HG02642 (cell line): ENCODE data around the gene SVIL.
"Not testable (repeated sequence)": the region's sequence is repeated elsewhere in the genome, so short reads cannot be mapped to it uniquely, and the experiment has no call there.

Experiments
- ATAC-seq: cut with Tn5 transposase; IDR thresholded peaks from one replicate; pipeline ENCODE4 v1.9.1; 2021; ENCODE audit warnings: mild to moderate bottlenecking; ENCODE audit not compliant: unreplicated experiment, poor library complexity

Gene SVIL

GRCh38 chr10:29524294-29524693 is 110.5 kb downstream of the SVIL start:
- ATAC-seq, result no peak

DNA sequence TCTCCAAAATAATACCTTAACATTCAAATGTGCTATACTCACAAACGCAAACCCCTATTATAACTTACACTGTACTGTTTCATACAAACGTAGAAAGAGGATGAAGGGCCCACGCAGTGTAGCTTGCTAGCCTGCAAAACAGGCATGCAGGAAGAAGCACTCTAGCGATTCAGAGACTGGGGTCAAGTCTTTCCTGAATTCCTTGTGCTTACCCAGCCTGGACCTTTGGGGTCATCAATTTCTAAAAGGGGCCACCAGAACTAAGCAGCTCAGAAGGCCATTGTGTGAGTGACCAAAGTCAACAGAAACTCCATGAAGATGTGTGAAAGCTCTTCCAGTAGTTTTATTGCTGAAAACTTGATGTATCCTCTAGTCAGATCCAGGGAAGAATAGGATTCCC is 111.9 kb downstream of the SVIL start:
- no peak for ATAC-seq

- no peak for ATAC-seq
Measured at GRCh38 chr10:29522061-29522855, 112.5 kb downstream of the SVIL start.

- no peak for ATAC-seq
Measured at GRCh38 chr10:29519659-29520058, 115.1 kb downstream of the SVIL start.

DNA sequence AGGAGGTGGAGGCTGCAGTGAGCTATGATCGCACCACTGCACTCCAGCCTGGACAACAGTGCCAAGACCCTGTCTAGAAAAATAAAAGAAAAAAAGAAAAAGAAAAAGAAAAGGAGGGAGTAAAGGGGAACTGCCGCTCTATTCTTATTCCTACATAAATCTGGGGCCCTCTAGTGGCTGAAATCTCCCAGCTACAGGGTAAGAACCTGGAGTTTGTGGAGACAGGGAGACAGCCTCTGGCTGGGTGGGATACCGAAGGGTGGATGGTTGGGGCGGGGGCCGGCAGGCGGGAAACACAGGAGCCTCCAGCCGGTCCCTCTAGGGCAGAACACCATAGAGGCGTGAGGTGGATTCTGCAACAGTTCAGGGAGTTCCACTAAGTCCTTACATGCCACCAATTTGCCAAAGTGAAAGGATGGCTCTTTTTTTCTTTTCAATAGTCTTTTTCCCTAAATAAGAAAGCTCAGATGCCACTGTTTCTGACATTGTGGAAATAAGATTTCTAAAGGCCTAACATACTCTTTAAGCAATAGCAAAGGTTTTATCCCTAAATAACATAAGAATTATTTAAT is 117.3 kb downstream of the SVIL start:
- no peak for ATAC-seq

DNA sequence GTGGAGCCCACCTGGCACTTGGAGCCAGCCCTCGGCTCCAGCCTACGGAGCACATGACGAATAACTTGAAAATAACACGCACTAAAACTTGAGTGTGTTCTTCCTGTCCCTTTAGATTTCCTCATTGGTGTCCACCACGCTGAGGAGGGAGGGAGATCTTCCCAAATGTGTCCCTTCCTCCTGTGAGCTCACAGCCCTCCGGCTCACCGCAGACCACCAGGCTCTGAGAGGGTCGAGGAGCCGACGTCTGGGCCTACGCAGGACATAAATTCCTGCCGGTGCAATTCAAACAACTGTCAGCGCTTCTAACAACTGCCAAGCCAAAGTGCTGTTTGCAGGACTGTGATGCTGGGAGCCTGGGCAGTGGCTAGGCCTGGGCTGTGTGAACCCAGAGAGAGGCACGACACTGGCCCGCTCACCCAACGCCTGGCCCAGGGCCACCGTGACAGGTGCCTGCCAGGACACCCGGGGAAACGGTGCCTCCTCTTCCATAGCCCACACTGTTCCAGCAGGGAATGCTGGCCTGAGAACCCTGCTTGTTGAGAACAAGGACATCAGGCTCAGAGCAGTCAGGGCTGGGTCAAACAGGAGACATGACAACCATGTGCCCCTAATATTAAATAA is 118.3 kb downstream of the SVIL start:
- ATAC-seq, result not testable (repeated sequence)

- ATAC-seq, result not testable (repeated sequence)
Measured at GRCh38 chr10:29515879-29516278, 118.9 kb downstream of the SVIL start.

- not testable (repeated sequence) for ATAC-seq
Measured at GRCh38 chr10:29515104-29515503, 119.7 kb downstream of the SVIL start.

GRCh38 chr10:29514306-29514705 is 120.5 kb downstream of the SVIL start:
- no peak for ATAC-seq

DNA sequence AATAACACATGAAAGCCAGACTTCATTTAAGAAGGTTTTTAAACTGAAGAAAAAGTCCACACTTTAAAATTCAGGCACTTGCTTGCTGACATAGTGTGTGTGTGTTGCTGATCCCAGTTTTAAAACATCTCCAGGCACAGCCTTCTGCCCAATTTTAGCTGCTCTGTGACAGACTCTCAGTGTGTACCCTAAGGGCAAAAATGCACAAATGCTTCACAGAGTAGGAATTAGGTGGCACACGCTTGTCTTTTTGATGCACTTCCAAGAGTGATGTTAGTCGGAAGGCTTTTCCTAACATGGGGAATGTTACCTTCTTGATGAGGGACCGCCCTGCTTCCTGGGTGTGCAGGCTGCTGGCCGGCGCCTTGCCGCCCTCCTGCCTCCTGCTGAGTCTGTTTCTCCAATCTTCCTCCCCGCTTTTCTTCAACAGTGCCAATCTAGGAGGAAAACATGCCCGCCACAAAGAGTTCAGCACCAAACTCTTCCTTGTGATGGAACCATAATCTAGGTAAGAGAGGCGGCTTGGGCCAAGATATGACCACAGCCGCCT is 122.3 kb downstream of the SVIL start:
- no peak for ATAC-seq

DNA sequence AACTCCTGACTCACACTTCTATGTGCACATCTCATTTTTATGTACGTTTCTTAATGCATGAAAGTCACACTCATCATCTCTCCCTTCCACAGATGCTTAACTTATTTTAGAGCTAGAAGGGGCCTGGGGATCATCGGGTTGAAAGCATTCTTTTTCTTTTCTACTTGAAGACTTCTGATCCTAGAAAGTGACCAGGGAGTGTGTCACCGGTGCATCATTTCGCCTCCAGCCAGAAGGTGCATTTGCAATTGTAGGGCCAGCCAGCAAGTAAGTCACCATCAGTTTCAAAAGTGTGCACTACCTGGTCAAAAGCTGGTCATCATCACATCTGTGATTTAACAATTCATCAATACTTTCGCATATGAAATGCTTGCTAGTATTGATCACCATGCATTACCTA is 123.0 kb downstream of the SVIL start:
- not testable (repeated sequence) for ATAC-seq

DNA sequence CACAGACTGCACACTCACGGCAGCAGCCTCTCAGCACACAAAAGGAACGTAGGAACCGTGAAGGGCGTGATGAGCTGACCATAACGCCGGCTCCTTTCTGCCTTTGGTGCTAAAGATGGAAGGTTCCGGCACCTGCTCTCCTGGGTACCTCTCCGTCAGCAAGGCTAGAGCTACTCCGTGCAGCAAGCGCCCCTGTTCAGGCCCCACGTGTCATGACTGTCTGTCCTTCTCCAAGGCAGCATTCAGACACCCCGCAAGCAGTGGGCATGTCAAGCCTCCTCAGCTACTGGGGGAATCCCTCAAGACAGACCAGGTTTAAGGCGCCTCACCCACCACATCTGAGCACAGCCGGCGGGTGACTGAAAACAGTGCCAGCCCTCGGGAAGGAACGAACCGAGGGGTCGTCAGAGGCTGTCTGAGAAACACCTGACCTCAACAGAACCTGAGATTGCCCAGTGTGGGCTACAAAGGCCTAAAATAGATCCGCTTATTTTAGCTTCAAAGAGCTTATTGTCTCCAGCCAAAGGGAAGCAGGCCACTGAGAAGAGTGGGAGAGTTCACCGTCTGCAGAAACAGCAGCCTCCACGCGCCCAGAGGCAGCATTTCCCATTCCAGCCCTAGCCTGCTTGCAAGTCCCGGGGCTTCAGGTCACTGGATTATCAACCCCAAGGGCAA is 124.2 kb downstream of the SVIL start:
- ATAC-seq, result not testable (repeated sequence)

GRCh38 chr10:29508554-29509244 is 126.1 kb downstream of the SVIL start:
- ATAC-seq, result no peak

DNA sequence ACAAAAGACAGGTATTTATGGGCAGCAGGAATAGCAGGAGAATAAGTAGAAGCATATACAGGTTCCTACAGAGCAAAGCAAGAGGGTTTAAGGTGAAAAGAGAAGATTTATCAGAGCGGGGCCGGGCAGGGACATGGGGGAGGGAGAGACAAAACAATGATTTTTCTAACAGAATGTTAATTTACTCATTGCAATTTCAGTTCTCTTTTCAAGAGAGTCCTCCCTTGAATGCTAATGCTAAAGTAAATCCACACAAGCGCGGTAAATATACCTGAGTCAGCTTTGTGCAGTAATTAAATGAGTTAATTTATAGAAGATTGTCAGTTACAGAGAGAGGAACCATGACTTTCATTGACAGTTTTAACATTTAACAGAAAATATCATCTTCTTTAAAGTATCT is 127.0 kb downstream of the SVIL start:
- not testable (repeated sequence) for ATAC-seq

GRCh38 chr10:29506324-29506921 is 128.3 kb downstream of the SVIL start:
- ATAC-seq, result not testable (repeated sequence)

DNA sequence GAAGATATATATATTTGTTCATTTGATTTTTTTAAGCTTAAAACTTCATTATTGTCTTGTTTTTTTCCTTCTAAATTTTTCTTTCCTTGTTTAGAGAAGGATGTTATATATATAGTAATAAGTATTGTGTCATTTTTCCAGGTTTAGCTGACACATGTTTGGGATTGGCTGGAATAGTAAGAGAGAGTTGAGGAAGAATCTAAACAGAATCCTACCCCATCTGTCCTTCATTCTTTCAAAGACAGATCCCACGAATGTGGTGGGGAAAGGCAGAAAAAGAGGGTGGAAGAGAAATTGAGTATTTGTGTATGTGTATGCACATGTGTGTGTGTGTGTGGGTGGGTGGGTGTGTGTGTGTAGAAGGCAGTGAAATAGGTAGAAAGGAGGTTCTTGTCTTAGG is 132.4 kb downstream of the SVIL start:
- no peak for ATAC-seq

DNA sequence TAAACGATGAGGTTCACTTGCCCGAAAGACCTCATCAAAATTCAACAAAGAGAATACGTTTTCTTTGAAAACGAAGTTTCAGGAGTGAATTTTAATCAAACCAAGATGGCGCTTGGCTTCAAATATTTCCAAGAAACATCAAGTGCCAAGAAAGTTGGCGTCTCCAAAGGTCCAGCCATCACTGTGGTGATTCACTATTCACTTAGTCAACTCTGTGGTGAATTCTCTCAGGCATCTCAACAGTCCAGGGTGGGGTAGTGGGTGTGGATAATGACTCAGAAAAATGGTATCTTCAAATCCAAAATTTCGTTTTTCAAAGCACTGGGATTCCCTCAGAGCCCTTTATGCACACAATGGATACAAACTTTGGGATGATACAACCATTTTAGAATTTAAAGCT is 133.1 kb downstream of the SVIL start:
- no peak for ATAC-seq

GRCh38 chr10:29499993-29500537 is 134.7 kb downstream of the SVIL start:
- ATAC-seq, result no peak

DNA sequence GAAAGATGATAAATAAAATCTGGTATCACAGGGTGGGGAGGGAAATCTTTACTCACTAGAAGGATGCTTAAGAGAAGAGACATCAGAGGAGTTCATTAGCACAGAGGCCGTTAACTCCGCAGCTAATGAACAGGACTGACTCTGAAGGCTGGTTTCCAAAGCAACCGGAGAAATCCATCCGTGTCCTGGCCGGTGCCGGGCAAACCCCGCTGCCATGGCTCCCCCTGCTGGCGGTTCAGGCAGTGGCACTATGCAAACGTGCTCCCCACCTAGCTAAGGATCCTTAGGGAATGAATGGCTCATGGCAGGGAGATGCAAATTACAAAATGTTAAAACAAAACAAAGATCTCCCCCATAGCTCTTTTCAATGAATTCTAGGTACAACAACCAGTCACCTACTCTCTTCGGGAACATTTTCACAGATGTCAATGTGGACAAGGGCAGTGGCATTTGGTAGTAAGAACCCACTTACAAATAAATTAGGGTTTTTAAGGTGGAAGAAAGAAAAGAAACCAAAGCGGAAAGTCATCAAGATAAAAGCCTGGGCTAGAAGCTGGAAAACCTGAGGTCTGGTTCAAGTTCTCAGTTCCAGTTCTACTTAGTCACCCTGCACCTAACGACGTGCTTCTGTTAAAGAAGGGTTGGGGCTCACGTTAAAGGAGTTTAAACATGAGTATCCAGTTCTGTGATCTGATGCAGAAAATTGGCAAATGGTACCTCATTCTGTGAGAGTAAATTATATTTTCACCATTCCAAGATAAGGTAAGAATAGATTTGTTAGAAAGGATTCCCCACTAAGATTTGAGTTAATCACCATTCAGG is 138.2 kb downstream of the SVIL start:
- ATAC-seq, result peak; percentile 88
